Measurements from ENCODE around the gene RBMS1. TPM values are rescaled to one million over a fixed set of nuclear protein-coding genes. Genes with fewer than 3 reads are reported as not detected.

RBMS1 gene
- polyA plus RNA-seq, 1 donor from 2014 or later = 8.4 TPM

- TF ChIP-seq RAD21 (conservative IDR thresholded peaks at IDR 0.05) (no peak), EZH2 (IDR thresholded peaks at IDR 0.05; ENCODE audit: borderline replicate concordance, insufficient read depth, low read length, poor library complexity, severe bottlenecking) (no peak), POLR2AphosphoS5 (IDR thresholded peaks at IDR 0.05) (no peak), TAF1 (IDR thresholded peaks at IDR 0.05; ENCODE audit: low read depth) (no peak), MXI1 (conservative IDR thresholded peaks at IDR 0.05; ENCODE audit: poor library complexity, severe bottlenecking) (no peak), CTCF (IDR thresholded peaks at IDR 0.05; ENCODE audit: poor library complexity, severe bottlenecking) (no peak), SMC3 (conservative IDR thresholded peaks at IDR 0.05; ENCODE audit: poor library complexity) (no peak)
- no peaks in the 10 kb centered on the region for H3K79me2 ChIP-seq (replicated peaks; ENCODE audit: insufficient read depth, low read length)
- H3K4me3 ChIP-seq (ENCODE audit: low read length) = peak overlapping the region; percentile 76
- H2AFZ ChIP-seq (ENCODE audit: low read depth, low read length) = no peak overlapping the region
- H3K4me2 ChIP-seq (ENCODE audit: low read length) = peak overlapping the region; percentile 31
- no peaks in the 10 kb centered on the region for H4K20me1 ChIP-seq (ENCODE audit: insufficient read depth)
- H3K9ac ChIP-seq (ENCODE audit: low read length) = peak overlapping the region; percentile 52
- H3K27me3 ChIP-seq (ENCODE audit: insufficient read depth, low read depth, low read length) = peaks cover 52% of the 10 kb centered on the region
- no peaks in the 10 kb centered on the region for H3F3A ChIP-seq (ENCODE audit: insufficient read depth, low read length, poor library complexity, severe bottlenecking)
- no peaks in the 10 kb centered on the region for H3K9me2 ChIP-seq (ENCODE audit: insufficient read depth, low read length)
- H3K9me3 ChIP-seq (ENCODE audit: low read length) = no peaks in the 10 kb centered on the region
- no peak overlapping the region for H3K27ac ChIP-seq (ENCODE audit: low read length)
- no peaks in the 10 kb centered on the region for H3K36me3 ChIP-seq (ENCODE audit: insufficient read depth, low read length)
Measured at GRCh38 chr2:160492401-160493226, 993 bp downstream of the RBMS1 start.

- H3K36me3 ChIP-seq (ENCODE audit: insufficient read depth, low read length) = no peaks in the 10 kb centered on the region
- H3K9me3 ChIP-seq (ENCODE audit: low read length) = no peaks in the 10 kb centered on the region
- H3K4me3 ChIP-seq (ENCODE audit: low read length) = no peak overlapping the region
- H4K20me1 ChIP-seq (ENCODE audit: insufficient read depth) = no peaks in the 10 kb centered on the region
- H2AFZ ChIP-seq (ENCODE audit: low read depth, low read length) = no peak overlapping the region
- peaks cover 52% of the 10 kb centered on the region for H3K27me3 ChIP-seq (ENCODE audit: insufficient read depth, low read depth, low read length)
- H3K9me2 ChIP-seq (ENCODE audit: insufficient read depth, low read length) = no peaks in the 10 kb centered on the region
- no peaks in the 10 kb centered on the region for H3K79me2 ChIP-seq (replicated peaks; ENCODE audit: insufficient read depth, low read length)
- TF ChIP-seq MXI1 (conservative IDR thresholded peaks at IDR 0.05; ENCODE audit: poor library complexity, severe bottlenecking) (no peak), SMC3 (conservative IDR thresholded peaks at IDR 0.05; ENCODE audit: poor library complexity) (no peak), CTCF (IDR thresholded peaks at IDR 0.05; ENCODE audit: poor library complexity, severe bottlenecking) (no peak), REST (IDR thresholded peaks at IDR 0.05; ENCODE audit: borderline replicate concordance) (no peak), EP300 (conservative IDR thresholded peaks at IDR 0.05; ENCODE audit: poor library complexity, severe bottlenecking) (no peak), EZH2 (IDR thresholded peaks at IDR 0.05; ENCODE audit: borderline replicate concordance, insufficient read depth, low read length, poor library complexity, severe bottlenecking) (no peak), TAF1 (IDR thresholded peaks at IDR 0.05; ENCODE audit: low read depth) (no peak), RAD21 (conservative IDR thresholded peaks at IDR 0.05) (no peak), POLR2AphosphoS5 (IDR thresholded peaks at IDR 0.05) (no peak)
- no peak overlapping the region for H3K27ac ChIP-seq (ENCODE audit: low read length)
- H3K4me2 ChIP-seq (ENCODE audit: low read length) = no peak overlapping the region
- H3F3A ChIP-seq (ENCODE audit: insufficient read depth, low read length, poor library complexity, severe bottlenecking) = no peaks in the 10 kb centered on the region
- no peak overlapping the region for H3K9ac ChIP-seq (ENCODE audit: low read length)
Measured at GRCh38 chr2:160491911-160492371, 1.7 kb downstream of the RBMS1 start.

All from neural cell (in vitro differentiated cells).